ENCODE data around the gene THSD7B.

THSD7B gene

GRCh38 chr2:137023205-137023604 is 257.9 kb downstream of the THSD7B start:
- H3K27me3 Mint-ChIP-seq (ENCODE audit: low read depth, poor library complexity) = peaks cover 2% of the 10 kb centered on the region
- H3K4me1 Mint-ChIP-seq = peaks cover 12% of the 10 kb centered on the region
- H3K9me3 Mint-ChIP-seq = no peaks in the 10 kb centered on the region
- TF ChIP-seq CTCF (IDR thresholded peaks at IDR 0.05) = no peak
- no peaks in the 10 kb centered on the region for H3K36me3 Mint-ChIP-seq (ENCODE audit: low read depth)
- no peak overlapping the region for H3K27ac Mint-ChIP-seq
- no peak overlapping the region for H3K4me3 Mint-ChIP-seq
- DNase-seq = no peak

GRCh38 chr2:137031731-137032130 is 266.4 kb downstream of the THSD7B start:
- TF ChIP-seq CTCF (IDR thresholded peaks at IDR 0.05) = no peak
- Mint-ChIP-seq H3K4me1 (no peaks in the 10 kb centered on the region), H3K4me3 (no peak overlapping the region), H3K36me3 (ENCODE audit: low read depth) (no peaks in the 10 kb centered on the region), H3K27ac (no peak overlapping the region), H3K9me3 (no peaks in the 10 kb centered on the region), H3K27me3 (ENCODE audit: low read depth, poor library complexity) (peaks cover 3% of the 10 kb centered on the region)
- no peak for DNase-seq

- no peaks in the 10 kb centered on the region for H3K4me1 Mint-ChIP-seq
- no peaks in the 10 kb centered on the region for H3K9me3 Mint-ChIP-seq
- peaks cover 3% of the 10 kb centered on the region for H3K27me3 Mint-ChIP-seq (ENCODE audit: low read depth, poor library complexity)
- no peak for DNase-seq
- no peaks in the 10 kb centered on the region for H3K36me3 Mint-ChIP-seq (ENCODE audit: low read depth)
- no peak for TF ChIP-seq CTCF (IDR thresholded peaks at IDR 0.05)
- H3K27ac Mint-ChIP-seq = no peak overlapping the region
- H3K4me3 Mint-ChIP-seq = no peak overlapping the region
Observed at GRCh38 chr2:137036619-137037018, 271.3 kb downstream of the THSD7B start.

- no peak for TF ChIP-seq CTCF (IDR thresholded peaks at IDR 0.05)
- no peaks in the 10 kb centered on the region for H3K27me3 Mint-ChIP-seq (ENCODE audit: low read depth, poor library complexity)
- no peaks in the 10 kb centered on the region for H3K36me3 Mint-ChIP-seq (ENCODE audit: low read depth)
- no peaks in the 10 kb centered on the region for H3K4me1 Mint-ChIP-seq
- DNase-seq = no peak
- no peak overlapping the region for H3K27ac Mint-ChIP-seq
- H3K4me3 Mint-ChIP-seq = no peak overlapping the region
- H3K9me3 Mint-ChIP-seq = no peaks in the 10 kb centered on the region
Observed at GRCh38 chr2:137039482-137040152, 274.3 kb downstream of the THSD7B start.

- no peak for DNase-seq
- no peak for TF ChIP-seq CTCF (IDR thresholded peaks at IDR 0.05)
- H3K4me1 Mint-ChIP-seq = no peaks in the 10 kb centered on the region
- H3K27ac Mint-ChIP-seq = no peak overlapping the region
- no peak overlapping the region for H3K4me3 Mint-ChIP-seq
- H3K9me3 Mint-ChIP-seq = no peaks in the 10 kb centered on the region
- no peaks in the 10 kb centered on the region for H3K36me3 Mint-ChIP-seq (ENCODE audit: low read depth)
- H3K27me3 Mint-ChIP-seq (ENCODE audit: low read depth, poor library complexity) = peaks cover 3% of the 10 kb centered on the region
Observed at GRCh38 chr2:137047369-137047768, 282.0 kb downstream of the THSD7B start.

GRCh38 chr2:137048455-137048854 is 283.1 kb downstream of the THSD7B start:
- no peak overlapping the region for H3K4me3 Mint-ChIP-seq
- no peaks in the 10 kb centered on the region for H3K9me3 Mint-ChIP-seq
- no peaks in the 10 kb centered on the region for H3K4me1 Mint-ChIP-seq
- no peaks in the 10 kb centered on the region for H3K36me3 Mint-ChIP-seq (ENCODE audit: low read depth)
- no peak overlapping the region for H3K27ac Mint-ChIP-seq
- DNase-seq = no peak
- peaks cover 3% of the 10 kb centered on the region for H3K27me3 Mint-ChIP-seq (ENCODE audit: low read depth, poor library complexity)
- TF ChIP-seq CTCF (IDR thresholded peaks at IDR 0.05) = no peak

Data from nephron progenitor cell (in vitro differentiated cells).